Activated CD4-positive, CD25-positive, alpha-beta regulatory T cell treated with anti-CD3 and anti-CD28 coated beads, Interleukin-2, amount 50 U/mL, for 16 hours (primary cell): ENCODE results near the gene CYP3A5.
"Not testable (repeated sequence)": the region's sequence is repeated elsewhere in the genome, so short reads cannot be mapped to it uniquely, and the experiment has no call there.

Experiments used
- DNase-seq: peaks from one replicate; pipeline ENCODE4 v3.0.0-alpha.2; 2020; ENCODE audit warnings: low read depth, low spot score

Gene CYP3A5

DNA sequence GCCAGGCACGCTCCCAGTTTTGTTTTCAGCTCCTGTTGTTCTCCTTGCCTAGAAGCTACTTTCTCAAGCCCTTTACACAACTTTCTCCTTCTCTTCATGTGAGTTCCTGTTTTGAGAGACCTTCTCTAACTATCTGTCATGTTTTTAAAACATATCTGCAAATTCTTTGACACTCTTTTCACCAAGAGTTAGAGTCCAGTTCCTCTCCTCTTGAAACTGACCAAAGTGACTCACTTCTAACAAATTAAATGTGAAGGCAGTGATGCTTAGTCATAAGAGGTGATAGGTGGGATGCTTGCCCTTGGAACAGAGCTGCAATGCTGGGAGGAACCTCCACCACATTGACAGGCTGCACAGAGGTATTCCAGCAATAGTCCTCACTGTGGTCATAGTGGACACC is 37.8 kb downstream of the CYP3A5 start:
- DNase-seq: no peak

DNA sequence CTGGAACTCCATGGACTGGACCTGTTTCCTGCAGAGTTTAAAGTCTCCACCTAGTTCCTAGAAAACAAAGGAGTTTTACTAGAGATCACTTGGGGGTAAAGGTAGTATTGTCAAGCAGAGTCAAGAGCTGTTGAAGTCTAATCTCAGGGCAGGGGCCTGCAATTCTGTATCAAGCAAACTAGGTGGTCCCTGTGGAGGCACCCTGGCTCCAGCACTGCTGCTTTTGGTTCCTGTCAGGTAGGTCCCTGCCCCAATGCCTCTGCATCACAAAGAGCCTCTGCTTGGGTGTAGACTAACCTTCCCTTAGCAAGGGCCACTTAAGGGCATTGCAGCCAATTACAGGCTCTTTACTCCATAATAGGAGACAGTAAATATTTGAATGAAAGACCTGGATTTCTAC is 40.5 kb downstream of the CYP3A5 start:
- DNase-seq: no peak

DNA sequence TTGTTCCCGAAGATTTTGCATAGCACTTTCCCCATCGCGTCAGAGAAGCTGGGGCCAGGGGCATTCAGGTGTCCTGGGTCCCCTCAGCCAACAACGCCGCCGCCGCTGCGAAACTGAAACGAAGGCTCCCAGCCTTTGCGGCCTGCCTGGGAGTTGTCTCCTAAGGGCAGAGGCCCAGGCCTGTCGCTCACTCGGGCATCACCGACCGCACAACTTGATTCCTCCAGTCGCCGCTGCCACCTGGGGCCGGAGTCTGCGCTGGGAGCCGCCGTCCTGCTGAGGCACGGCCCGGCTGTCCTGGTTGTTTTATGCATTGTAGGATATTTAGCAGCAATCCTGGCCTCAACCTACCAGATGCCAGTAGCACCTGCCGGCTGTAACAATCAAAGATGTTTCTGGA is 41.1 kb downstream of the CYP3A5 start:
- DNase-seq: no peak

DNA sequence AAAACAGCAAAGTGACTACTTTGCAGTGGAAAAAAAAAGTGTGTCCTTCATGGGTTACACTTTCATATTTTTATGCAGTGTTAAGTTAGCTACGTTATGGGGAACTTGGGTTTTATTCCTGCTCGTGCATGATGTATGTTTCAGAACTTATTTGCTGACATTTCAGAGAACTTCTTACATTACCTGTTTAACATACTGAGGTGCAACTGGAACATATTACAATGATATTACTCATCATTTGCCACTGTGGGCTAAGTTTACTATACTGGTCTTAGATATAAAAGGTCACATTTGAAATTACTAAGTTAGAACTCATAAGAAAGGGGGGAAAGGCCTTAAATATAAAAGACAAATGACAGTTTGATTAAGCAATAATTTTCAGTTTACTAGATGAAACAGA is 42.4 kb downstream of the CYP3A5 start:
- DNase-seq: not testable (repeated sequence)

DNA sequence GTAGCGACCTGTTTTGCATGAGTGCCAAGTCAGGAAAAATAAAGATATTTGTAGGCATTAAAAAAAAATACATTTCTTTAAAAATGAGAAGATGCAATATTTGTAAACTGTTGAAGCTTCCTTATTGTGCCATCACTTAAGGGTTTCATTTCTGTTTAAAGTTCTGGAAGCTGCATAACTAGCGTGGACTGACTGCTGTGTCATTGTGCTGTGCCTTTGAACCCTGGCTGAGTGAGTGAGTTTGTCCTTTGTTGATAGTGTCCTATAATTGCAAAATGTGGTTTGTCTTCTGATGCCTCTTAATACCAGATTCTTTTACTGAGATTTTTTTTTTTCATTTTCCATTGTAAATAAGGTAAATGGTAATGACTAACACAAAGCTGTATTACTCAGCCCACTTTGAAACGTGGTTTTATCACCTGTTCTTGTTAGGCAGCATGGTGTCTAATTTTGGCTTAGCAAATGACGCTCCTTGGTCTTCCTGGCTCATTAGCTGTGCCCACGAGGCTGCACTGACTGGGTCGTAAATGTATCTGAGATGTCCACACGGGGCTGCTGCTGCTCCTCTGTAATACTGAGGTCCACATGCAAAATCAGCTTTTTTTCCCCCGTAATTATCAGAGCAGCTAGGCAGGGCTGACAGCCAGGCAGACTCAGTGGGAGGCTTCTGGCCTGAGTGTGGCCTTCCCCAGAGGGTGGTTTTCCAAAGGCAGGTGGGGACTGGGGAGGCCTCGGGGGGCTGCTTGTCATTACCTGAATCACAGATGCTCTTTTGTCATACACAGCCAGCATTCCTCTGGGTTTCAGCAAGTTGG is 48.3 kb downstream of the CYP3A5 start:
- DNase-seq: no peak

DNA sequence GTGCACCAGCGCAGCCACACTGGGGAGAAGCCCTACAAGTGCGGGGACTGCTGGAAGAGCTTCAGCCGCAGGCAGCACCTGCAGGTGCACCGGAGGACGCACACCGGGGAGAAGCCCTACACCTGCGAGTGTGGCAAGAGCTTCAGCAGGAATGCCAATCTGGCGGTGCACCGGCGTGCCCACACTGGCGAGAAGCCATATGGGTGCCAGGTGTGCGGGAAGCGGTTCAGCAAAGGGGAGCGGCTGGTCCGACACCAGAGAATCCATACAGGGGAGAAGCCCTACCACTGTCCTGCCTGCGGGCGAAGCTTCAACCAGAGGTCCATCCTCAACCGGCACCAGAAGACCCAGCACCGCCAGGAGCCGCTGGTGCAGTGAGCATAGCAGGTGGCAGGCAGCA is 50.2 kb downstream of the CYP3A5 start:
- DNase-seq: no peak

DNA sequence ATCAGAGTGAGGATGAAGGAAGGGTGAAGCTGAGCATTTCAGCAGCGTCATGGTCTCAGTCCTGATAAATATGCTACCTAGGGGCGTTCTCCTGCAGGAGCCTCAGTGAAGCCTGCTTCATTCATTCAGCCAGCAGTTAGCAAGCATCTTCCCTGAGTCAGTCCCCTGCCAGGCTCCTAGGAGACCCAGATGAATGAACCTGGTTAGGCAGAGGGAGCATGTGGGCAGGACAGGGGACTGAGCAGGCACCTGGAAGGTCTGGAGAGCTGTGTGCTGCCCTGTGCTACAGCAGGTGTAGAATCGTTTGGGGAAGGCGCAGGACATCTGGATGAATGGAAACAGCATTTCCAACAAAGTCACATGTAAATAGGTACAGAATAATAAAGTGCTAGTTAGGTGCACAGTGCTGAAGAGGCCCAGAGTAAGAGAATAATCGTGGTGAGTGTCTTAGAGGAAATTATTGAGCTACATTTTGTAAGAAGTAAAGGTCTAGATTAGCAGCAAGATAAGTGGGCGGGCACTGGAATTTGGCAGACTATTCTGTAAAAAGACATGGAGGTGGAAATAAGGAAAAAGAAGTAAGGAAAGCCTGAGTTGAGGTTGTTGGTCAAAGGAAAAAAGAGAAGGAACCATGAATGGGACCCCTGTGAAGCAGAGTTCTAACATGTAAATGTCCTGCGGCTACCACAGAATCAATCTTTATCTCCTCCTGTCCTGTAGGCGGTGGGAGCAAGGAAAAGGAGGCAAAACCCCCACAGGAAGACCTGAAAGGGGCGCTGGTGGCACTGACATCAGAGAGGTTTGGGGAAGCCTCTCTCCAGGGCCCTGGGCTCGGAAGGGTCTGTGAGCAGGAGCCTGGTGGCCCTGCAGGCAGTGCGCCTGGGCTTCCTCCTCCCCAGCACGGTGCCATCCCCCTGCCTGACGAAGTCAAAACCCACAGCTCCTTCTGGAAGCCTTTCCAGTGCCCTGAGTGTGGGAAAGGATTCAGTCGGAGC is 51.0 kb downstream of the CYP3A5 start:
- DNase-seq: no peak

DNA sequence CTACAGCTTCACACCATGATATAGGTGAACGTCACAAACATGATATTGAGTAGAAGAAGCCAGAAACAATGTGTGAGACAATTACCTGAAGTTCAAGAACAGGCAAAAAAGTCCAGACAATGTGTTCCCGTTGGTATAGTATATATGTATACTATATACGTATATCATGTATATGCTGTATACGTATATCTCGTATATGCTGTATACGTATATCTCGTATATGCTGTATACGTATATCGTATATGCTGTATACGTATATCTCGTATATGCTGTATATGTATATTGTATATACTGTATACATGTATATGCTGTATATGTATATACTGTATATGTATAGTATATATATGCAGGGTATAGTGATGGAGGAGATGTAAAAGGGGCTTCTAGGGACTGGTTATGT is 52.3 kb downstream of the CYP3A5 start:
- no peak for DNase-seq

DNA sequence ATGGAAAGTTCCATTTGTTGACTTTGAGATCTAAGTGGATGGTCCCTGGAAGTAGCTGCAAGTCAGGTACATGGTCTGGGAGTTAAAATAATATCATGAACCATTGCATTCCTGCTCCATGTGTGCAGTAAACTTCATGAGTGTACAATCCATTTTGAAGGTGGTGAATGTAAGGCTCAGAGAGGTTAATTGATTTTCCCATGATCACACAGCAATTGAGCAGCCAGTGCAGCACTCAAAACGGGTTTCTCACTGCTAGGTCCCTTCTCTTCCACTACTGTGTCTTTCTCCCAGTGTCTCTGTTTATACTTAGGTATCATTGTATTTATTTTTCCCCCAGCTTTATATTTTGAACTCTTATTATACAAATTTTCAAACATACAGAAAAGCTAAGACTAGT is 53.1 kb downstream of the CYP3A5 start:
- DNase-seq: no peak

DNA sequence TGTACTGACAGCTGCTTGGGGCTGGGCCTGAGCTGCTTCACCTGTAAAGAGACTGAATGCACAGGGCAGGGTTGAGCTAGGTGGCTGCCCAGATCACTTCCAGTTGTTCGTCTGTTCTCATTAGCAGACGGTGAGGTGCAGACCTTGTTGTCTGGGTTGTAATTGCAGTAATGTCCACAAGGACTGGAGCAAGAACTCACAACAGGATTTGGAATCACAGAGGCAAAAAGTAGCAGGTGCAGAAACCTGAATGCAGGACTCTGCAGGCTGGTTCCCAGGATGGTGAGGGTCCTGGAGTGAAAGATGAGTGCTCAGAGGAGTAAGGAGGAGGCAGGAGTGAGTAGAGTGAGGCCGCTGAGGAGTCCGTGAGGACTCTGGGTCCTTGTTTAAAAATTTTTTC is 53.8 kb downstream of the CYP3A5 start:
- no peak for DNase-seq

DNA sequence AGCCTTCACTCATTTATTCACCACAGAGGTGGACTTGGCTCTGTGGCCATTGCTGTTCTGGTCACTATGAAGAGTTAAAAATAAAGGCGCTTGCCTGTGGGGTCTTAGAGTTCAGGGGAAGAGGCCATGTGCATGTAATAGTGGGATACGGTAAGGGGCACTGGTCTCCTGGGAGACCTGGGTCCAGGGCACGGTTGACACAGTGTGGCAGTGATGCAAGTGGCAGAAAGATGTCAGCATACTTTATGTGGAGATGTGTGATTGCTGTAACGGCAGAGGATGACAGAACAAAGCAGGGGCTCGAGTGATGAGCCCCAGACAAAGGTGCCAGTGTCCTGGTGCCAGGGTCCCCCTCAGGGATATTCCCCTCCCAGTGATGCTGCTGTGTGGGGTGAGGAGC is 54.5 kb downstream of the CYP3A5 start:
- DNase-seq: no peak

DNA sequence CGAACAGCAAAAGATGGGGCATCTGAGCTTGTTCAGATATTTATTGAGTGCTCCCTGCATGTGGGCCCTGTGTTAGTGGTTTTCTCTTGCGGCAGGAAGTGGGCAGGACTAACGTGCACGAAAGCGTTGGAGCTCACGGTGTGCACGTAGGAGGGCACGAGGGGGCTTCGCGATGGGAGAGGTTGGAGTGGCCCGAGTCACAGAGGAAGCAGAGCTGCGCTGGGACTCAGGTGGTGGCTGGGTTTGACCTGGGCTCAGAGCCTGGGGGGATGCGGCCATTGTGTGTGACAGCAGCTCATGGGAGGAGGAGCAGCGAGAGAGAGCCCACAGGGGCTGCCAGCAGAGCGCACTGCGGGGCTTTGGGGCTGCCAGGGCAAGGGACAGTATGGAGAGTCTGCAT is 55.3 kb downstream of the CYP3A5 start:
- DNase-seq: peak; percentile 49

DNA sequence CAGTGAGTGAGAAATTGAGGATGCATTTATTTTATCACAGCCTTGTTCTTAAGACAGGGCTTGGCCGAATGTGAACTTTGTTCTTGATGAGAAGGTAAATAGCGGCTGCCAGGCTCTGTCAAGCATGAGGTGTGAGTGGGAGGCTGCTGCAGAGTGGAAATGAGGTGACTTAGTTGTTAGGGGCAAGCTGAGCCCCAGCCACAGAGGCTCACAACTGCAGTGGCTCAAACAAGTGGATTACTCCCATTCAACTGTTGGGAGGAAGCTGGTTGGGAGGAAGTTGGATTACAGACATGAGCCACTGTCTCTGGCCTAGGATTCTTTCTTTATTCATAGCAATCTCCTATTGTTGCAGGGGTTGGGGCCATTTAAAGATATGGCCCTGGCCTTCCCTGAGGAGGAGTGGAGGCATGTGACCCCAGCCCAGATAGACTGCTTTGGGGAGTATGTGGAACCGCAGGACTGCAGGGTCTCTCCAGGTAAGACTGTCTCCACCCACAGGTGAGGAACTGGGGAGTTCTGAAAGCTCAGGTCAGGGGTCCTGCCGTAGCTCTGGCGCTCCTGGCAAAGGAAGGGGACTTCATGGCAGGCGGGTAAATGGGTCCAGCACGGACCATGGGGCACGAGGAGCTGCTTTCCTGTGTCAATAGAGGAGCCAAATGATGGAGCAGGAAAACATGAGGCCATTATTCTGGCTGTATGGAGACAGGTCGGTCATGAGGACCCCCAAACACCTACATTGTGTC is 55.9 kb downstream of the CYP3A5 start:
- no peak for DNase-seq

DNA sequence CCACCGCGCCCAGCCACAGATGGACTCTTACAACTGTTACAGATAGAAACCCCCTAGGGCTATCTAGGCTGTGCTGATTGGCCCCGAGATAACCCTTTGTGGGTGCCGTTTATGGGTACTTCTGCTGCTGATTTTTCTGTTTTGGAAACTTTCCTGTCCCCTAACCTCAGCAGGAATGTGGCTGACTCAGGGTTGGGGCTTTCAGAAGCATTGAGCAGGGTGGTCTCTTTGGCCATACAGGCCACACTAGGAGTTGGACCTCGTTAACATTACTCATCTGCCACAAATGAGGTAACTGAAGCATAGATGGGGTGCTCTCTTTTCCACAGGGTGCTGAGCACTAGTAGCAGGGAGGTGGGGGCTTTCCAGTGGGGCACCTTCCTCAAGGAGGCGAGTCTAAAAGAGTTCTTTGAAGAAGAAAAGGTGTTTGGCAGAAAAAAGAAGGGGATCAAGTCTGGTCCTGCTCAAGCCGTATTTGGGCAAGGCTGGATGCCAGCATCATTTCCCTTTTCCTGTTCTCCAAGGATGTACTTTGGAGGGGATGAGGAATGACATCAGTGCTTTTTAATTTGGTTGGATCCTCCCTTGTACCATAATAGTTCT is 56.6 kb downstream of the CYP3A5 start:
- no peak for DNase-seq

DNA sequence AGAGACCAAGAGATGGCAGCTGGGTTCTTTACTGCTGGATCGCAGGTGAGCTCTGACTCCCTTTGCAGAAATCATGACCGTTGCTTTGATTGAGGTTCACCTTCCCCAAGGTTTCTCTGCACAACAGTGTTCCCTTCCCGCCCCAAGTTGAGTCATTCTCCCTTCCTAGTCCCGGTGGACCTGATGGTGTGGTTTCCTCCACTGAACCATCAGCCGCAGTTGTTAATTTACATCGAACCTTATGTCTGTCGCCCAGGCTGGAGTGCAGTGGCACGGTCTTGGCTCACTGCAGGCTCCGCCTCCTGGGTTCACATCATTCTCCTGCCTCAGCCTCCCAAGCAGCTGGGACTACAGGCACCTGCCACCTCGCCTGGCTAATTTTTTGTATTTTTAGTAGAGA is 57.2 kb downstream of the CYP3A5 start:
- DNase-seq: no peak

DNA sequence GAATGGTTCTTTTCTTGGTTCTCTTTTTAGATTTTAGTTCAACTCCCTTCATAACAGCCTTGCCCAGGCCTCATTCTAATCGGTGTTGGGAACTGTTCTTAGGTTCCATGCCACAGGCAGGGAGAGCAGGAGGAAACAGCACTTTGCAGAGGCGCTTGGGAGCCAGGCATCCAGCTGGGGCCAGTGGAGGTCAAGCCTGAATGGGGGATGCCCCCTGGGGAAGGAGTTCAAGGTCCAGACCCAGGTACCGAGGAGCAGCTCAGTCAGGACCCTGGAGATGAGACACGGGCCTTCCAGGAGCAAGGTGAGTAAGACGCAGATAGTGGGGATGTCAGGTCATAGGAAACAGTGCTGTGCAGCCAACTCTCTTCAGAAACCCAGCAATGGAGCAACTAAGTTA is 58.5 kb downstream of the CYP3A5 start:
- DNase-seq: no peak

DNA sequence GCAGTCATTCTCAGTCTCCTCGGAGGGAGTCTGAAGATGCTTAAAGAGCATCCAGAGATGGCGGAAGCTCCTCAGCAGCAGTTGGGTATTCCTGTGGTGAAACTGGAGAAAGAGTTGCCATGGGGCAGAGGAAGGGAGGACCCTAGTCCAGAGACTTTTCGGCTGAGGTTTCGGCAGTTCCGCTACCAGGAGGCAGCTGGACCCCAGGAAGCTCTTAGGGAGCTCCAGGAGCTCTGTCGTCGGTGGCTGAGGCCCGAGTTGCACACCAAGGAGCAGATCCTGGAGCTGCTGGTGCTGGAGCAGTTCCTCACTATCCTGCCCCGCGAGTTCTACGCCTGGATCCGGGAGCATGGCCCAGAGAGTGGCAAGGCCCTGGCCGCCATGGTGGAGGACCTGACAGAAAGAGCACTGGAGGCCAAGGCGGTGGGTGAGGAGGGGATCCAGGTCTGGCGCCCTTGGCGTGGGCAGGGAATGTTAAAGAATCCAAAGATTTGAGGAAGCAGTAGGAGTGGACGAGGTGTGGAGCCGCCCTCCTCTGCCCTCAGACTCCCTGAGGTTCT is 60.1 kb downstream of the CYP3A5 start:
- no peak for DNase-seq

DNA sequence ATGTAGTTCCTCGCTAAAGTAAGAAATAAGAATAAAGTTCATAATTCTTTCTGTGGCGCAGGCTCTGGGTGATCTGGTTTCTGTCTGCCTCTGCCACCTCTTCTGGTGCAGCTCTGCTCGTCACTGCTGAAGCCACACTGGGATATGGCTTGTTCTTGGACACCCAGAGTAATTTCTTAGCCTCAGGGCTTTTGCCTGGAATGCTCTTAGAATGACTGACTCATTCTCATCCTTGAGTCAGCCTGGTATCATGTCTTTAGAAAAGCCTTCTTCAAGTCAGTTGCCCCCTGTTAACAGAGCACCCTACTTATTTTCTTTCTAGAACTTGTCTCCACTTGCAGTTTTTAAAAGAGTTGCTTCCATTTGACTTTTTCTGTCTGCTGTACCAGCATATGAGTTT is 61.1 kb downstream of the CYP3A5 start:
- DNase-seq: no peak

DNA sequence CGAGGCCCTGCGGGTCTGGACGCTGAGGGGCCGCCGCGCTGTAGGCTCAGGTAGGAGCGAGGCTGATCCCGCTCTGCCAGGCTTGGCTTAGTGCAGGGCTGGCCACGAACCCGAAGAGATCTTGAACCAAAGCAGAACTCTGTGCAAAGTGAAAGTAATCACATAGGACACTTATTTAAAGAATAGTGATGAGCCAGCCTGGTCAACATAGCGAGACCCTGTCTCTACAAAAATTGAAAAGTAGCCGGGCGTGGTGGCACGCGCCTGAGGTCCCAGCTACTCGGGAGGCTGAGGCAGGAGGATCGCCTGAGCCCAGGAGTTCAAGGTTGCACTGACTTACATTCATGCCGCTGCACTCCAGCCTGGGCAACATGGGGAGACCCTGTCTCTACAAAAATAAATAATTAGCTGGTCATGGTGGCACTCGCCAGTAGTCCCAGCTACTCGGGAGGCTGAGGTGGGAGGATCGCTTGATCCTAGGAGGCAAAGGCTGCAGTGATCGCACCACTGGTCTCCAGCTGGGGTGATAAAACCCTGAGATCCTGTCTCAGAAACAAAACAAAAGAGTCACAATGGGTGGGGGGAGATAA is 62.5 kb downstream of the CYP3A5 start:
- DNase-seq: no peak

DNA sequence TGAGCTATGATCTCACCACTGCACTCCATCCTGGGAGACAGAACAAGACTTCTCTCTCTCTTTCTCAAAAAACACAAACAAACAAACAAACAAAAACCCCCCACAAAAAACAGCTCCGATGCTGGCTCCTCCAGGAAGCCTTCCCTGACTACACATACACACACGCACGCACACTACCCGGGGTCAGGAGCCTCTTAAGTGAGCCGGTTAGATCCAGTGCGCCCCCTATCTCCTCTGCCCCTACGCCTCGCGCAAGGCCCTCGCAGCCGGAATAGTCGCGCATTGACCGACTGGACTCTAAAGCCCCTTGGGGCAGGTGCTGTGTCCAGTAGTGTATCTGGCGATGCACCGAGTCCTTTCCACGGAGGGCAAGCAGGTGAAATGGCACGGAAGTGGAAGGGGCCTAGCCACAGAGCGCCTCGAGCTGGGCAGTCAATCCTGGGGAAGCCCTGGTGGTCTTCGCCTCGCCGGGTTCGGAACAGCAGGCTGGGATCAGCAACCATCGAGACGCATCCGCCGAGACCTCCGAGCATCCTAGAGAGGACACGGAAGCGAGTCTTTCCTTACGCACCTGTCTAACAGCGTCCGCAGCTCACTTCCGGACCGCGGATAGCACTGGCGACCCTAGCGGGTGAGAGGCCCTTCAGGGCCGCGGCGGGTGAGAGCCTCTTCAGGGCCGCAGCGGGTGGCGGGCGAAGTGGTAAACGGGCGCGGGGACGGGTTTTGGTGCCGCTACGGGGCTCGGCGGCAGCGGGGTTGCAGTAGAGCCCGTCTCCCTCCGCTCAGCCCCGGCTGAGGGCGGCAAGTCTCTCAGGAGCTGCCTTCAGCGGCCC is 63.2 kb downstream of the CYP3A5 start, which contains the start of gene ZSCAN25:
ZSCAN25 (plus strand) TSS at position 588 of the 833 bp plus-strand sequence. CDS start 2,661 bp downstream, outside the sequence.
- DNase-seq: peak; percentile 66
